ENCODE results near the gene ACYP2.

- no peak for TF ChIP-seq CTCF (IDR thresholded peaks at IDR 0.05; ENCODE audit: borderline replicate concordance, extremely low read depth, low read length, poor library complexity, severe bottlenecking)
- no peak for TF ChIP-seq EZH2 (IDR thresholded peaks at IDR 0.05; ENCODE audit: borderline replicate concordance, low read depth, low read length, severe bottlenecking)
Measured at GRCh38 chr2:54237428-54237827, 122.0 kb downstream of the ACYP2 start.

All from DND-41 (cell line).